ENCODE results near the gene C1QL1.

Gene C1QL1

DNA sequence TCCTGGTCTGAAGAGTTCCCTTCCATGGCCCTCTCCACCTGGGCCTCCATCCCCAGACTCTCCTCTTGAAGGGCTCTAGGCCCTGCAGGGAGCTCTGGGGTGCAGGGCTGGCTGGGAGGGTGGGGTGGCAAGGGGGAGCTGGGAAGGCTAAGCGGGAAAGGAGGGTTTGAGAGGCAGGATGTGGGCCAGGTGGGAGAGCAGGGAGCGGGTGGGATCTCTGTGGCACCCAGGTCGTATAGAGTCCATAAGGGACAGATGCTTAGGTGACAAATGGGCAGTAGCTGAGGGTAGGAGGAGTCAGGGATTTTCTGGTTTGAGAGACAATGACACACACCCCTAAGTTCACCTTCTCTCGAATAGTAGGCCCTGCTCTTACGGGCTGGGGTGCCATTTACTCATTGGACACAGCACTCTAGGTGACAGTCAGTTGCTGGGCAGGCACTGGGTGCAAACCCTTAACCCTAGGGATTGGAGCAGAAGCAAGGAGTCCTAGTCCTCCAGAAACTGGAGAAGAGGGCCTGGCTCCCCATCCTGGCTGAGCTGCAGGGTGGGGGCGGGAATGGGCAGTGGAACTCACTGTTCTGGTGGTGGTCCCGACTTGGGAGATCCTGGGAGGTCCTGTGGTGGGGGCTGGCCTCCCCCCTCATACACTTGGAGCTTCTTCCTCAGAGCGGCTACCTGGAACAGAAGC lies 35.9 kb downstream of the C1QL1 start:
- DNase-seq (ENCODE audit: low read depth in 2 of 3, low spot score in 2 of 3), result no peak

GRCh38 chr17:44931376-44931775 lies 36.7 kb downstream of the C1QL1 start:
- DNase-seq (ENCODE audit: low read depth in 2 of 3, low spot score in 2 of 3), result no peak

DNA sequence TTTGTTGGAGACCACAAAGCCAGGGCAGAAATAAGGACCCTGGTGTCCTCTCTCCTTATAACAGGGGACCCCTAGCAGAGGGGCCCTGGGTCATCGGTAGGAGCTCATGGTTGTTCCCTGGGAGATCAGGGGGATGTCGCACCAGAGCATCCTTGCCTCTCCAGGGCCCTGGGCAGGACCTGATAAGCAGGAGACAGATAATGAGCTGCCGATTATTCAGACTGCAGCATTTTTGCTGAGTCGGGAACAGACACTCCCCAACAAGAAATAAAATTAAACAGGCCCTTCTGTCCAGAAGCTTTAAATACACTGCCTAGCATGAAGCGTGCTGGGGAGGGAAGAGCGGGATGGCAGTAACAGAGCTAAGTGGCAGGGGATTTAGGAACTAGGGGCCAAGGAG lies 37.4 kb downstream of the C1QL1 start:
- no peak for DNase-seq (ENCODE audit: low read depth in 2 of 3, low spot score in 2 of 3)

DNA sequence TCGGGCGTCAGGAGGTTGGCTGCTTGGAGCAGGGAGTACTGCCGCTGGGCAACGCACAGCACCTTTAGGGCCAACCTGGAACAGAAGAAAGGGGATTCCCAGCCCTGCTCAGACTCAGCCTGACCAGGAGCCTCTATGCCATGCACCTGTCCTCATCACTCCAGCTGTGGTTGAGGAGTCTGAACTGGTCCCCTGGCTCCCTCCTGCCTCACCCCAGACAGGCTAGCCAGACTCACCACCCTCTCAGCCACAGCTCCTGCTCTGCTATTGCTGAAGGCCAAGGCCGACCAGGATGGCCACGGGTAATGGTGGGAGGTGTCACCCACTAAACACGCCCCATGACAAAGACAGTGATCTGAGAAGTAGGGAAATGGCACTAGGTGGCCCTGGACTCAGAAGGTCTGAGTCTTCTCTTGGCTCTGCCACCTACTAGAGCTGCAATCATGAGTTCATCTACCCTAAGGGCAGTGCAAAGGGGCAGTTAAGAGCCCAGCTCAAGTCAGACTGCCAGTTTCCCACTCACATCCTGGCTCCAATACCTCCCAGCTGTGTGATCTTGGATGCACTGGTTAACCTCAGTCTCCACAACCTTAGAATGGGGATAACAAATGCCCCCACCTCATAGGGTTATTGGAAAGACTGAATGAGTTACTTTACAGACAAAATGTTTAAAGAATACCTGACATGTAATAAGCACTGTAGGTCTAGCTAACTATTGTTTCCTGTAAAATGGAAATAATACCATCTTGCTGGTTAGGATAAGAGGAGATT lies 39.0 kb downstream of the C1QL1 start:
- DNase-seq (ENCODE audit: low read depth in 2 of 3, low spot score in 2 of 3), result no peak

DNA sequence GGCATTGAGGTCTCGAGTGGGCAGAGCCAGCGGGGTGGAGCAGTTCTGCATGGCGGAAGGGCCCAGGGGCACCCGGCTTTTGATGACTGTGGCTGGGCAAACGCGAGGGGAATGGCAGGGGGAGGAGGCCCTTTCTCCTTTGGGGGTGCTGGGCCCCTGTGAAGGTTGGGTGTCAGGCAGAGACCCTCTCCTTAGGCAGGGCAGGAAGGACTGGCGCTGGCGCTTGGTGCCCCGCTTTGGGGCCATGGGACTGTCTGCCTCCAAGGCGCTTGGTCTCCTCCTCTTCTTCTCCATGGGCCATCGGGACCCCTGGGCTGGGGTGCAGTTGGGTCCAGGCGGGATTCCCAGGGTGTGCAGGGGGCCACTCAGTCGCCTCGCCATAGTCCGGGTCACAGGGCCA lies 40.0 kb downstream of the C1QL1 start:
- DNase-seq (ENCODE audit: low read depth in 2 of 3, low spot score in 2 of 3), result no peak

DNA sequence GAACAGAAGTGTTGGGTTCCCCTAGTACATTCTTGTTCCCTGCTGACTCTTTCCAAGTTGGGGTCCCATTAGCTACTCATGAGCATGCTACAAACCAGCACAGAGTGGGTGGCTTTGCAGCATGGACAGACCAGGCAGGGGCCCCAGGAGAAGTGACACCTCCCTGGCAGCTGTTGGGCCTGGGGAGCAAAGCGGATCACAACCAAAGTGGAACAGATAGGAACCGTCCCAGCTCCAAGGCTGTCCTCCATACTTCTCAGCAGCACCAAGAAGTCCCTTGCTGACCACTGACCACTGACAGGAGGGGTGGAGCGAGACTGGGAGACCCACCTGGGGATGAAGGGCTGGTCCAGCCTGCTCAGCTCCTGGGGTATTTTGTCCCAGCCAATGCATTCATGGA lies 40.4 kb downstream of the C1QL1 start:
- DNase-seq (ENCODE audit: low read depth in 2 of 3, low spot score in 2 of 3), result no peak

DNA sequence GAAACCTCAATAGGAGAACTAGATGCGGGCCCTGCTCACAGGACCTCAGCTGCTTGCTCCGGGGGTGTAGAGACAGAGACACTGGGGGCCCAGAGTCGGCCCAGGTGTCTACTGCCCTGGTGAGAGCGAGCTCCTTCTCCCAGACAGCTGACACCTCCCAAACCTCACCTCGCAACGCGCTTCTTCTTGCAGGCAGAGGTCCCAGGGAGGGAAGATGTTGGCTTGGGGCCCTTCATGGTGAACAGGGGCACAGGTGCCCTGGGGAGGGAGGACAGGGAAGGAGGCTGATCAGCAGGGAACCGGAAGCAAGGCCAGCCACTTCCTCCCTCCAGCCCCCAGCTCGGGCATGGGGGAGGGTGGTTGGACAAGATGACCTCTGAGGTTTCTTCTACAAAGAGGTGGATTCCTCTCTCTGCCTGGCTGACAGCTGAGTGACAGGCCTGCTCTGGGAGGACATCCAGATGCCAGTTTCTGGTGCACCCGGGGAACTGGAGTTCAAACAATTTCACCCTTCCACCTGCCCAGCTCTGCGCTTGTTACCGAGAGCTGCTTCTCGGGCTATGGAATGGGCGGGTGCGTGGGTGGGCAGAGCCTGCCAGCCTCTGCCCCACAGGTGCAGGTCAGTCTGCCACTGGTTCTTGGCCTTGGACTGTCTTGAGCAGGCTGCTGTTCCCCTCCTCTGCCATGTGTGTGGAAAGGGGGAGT lies 41.1 kb downstream of the C1QL1 start:
- no peak for DNase-seq (ENCODE audit: low read depth in 2 of 3, low spot score in 2 of 3)

DNA sequence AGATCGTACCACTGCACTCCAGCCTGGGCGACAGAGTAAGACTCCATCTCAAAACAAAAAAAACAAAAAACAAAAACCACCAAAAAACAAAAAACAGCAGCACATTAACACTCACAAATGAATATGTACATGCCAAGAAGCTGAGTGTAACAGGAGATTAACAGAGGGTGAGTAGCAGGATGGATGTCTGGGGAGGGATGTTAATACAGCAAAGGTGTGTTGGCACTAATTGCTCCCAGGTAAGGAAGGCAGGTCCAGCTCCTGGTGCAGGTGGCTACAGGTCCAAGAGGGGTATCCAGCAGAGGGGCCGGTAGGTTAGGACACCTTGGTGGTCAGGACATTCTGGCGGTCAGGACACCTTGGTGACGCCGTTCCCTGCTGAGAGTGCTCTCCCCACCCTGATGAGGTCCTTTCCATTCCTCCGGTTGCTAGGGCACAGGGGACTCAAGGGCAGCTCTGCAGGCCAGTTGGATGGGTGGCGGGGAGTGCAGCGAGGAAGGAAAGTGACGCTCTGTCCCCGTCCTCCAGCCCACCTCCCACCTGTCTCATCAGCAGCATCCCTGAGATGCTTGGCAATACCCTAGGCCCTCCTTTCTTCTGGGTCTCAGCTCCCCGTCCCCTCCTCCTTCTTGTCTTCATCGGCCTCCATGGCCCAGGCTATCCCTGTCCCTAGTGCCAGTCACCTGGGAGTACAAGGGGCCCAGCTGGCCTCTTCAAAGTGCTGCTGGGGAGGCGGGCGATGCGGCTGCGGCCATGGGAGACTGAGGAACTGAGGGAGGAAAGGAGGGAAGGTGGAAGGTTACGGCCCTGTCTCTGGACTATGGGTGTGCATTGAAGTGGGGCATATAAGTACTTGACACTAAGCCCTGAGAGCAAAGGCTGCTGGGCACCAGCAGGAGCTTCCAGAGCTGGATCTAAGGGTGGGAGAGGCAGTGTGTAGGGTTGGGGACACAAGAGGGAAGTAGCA lies 42.1 kb downstream of the C1QL1 start:
- no peak for DNase-seq (ENCODE audit: low read depth in 2 of 3, low spot score in 2 of 3)

DNA sequence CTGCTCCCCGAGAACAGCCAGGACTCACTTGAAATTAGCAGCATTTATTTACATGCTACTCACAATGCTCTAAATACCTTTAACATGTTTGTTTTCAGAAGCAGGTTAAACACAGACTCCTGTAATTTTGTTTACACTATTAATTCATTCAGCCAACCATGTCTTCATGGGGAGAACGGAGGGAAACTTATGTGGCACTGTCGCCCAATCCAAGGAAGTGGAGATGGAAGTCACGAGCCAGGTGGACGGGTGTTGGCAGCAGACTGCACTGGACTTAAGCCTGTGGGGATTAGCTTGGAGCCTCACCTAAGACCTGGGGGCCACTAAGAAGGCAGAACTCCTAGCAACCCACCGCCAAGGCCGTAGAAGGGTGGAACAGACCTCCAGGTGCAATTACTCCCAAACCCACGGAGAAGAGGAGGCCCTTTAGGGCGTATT lies 44.0 kb downstream of the C1QL1 start:
- DNase-seq (ENCODE audit: low read depth in 2 of 3, low spot score in 2 of 3), result no peak

- no peak for DNase-seq (ENCODE audit: low read depth in 2 of 3, low spot score in 2 of 3)
Measured at GRCh38 chr17:44922746-44923470, 45.2 kb downstream of the C1QL1 start.

DNA sequence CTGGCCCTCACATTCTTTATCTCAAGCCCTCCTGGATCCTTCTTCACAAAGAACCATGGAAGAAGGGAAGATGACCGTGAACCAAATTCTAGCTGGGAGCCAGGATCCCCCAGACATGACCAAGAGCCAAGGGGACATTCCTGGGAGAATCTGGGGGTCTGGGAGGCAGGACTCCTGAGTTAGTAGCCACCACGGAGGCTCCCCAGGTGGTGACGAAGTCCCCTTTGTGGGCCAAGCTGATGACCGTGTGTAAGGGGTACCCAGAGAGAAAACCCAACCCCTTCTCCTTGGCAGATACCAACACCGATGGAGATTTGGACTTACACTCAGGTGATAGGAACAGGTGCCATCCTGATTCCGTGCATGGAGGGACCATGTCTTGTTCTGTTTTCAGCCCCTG lies 46.0 kb downstream of the C1QL1 start:
- DNase-seq (ENCODE audit: low read depth in 2 of 3, low spot score in 2 of 3), result no peak

DNA sequence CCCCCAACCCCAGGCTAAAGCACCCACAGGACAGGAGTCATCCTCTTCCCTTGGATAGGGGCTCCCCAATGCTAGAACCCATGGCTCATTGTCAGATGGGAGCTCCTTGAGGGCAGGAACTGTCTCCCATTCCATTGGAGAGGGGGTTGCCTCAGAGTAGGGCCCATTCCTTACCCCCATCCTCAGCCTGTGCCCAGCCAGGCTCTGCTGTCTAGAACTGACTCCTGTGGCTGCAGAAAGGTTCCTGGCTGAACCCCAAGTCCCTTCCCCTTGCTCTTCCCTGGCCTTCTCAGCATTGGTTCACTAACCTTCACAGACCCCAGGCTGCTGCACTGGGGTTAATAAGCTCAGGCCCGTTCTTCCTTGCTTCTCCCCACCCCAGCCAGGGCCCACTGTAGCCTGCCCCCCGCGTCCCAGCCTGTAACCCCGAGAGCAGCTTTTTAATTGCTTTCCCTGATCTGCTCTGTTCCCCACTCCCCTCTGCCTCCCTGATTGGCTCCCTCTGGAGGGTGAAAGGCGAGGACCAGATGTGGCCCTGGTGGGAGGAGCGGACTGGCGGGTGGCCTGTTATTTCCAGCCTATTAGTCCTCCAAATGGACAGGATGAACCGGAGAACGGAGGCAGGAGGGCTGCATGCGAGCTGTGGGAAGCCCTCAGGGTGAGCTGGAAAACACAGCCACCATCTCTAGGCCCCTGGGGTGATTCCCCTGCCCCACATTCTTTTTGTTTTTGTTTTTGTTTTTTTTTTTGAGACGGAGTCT lies 46.8 kb downstream of the C1QL1 start:
- no peak for DNase-seq (ENCODE audit: low read depth in 2 of 3, low spot score in 2 of 3)

- DNase-seq (ENCODE audit: low read depth in 2 of 3, low spot score in 2 of 3), result no peak
Measured at GRCh38 chr17:44920565-44920940, 47.5 kb downstream of the C1QL1 start.

- DNase-seq (ENCODE audit: low read depth in 2 of 3, low spot score in 2 of 3), result peak in 2 of 3 experiments; percentile 25 to 27
Measured at GRCh38 chr17:44919885-44920564, 48.1 kb downstream of the C1QL1 start.

DNA sequence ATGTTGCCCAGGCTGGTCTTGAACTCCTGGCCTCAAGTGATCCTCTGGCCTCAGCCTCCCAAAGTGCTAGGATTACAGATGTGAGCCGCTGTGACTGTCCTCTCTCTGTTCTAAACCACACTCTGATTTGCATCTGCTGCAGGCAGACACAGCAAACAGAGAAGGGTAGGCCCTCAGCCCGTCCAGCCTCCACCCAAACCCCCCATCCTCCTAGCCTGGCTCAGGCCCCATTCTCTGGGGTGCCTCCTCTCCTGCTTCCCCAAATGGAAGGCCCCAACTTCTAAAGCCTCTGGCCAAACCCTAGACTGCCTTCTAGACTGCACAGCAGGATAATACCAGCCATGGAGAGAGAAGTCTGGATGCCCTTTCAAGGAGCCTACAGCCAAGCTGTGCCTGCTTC lies 48.7 kb downstream of the C1QL1 start:
- no peak for DNase-seq (ENCODE audit: low read depth in 2 of 3, low spot score in 2 of 3)

GRCh38 chr17:44918006-44918405 lies 50.1 kb downstream of the C1QL1 start:
- no peak for DNase-seq (ENCODE audit: low read depth in 2 of 3, low spot score in 2 of 3)

GRCh38 chr17:44917456-44917855 lies 50.6 kb downstream of the C1QL1 start:
- no peak for DNase-seq (ENCODE audit: low read depth in 2 of 3, low spot score in 2 of 3)

GRCh38 chr17:44916781-44917241 lies 51.3 kb downstream of the C1QL1 start:
- DNase-seq (ENCODE audit: low read depth in 2 of 3, low spot score in 2 of 3), result no peak
